ENCODE data around the gene SMYD3.
"Not testable (repeated sequence)": the region's sequence is repeated elsewhere in the genome, so short reads cannot be mapped to it uniquely, and the experiment has no call there.

Gene SMYD3

GRCh38 chr1:245840971-245841370, 666.1 kb downstream of the SMYD3 start:
- DNase-seq (ENCODE audit: low read depth in 2 of 2) = no peak

- no peak for DNase-seq (ENCODE audit: low read depth in 2 of 2)
Observed at GRCh38 chr1:245837718-245838117, 669.4 kb downstream of the SMYD3 start.

GRCh38 chr1:245835386-245835785, 671.7 kb downstream of the SMYD3 start:
- DNase-seq (ENCODE audit: low read depth in 2 of 2) = no peak

- no peak for DNase-seq (ENCODE audit: low read depth in 2 of 2)
Observed at GRCh38 chr1:245834002-245834401, 673.1 kb downstream of the SMYD3 start.

GRCh38 chr1:245832771-245833527, 674.1 kb downstream of the SMYD3 start:
- DNase-seq (ENCODE audit: low read depth in 2 of 2) = no peak

- DNase-seq (ENCODE audit: low read depth in 2 of 2) = no peak
Observed at GRCh38 chr1:245831518-245831917, 675.6 kb downstream of the SMYD3 start.

- no peak for DNase-seq (ENCODE audit: low read depth in 2 of 2)
Observed at GRCh38 chr1:245829826-245830225, 677.3 kb downstream of the SMYD3 start.

- no peak for DNase-seq (ENCODE audit: low read depth in 2 of 2)
Observed at GRCh38 chr1:245829194-245829593, 677.9 kb downstream of the SMYD3 start.

GRCh38 chr1:245827301-245827700, 679.8 kb downstream of the SMYD3 start:
- DNase-seq (ENCODE audit: low read depth in 2 of 2) = no peak

GRCh38 chr1:245825128-245825901, 681.8 kb downstream of the SMYD3 start:
- DNase-seq (ENCODE audit: low read depth in 2 of 2) = no peak

- no peak for DNase-seq (ENCODE audit: low read depth in 2 of 2)
Observed at GRCh38 chr1:245823408-245824147, 683.5 kb downstream of the SMYD3 start.

- DNase-seq (ENCODE audit: low read depth in 2 of 2) = no peak
Observed at GRCh38 chr1:245822996-245823395, 684.1 kb downstream of the SMYD3 start.

GRCh38 chr1:245818363-245818762, 688.7 kb downstream of the SMYD3 start:
- DNase-seq (ENCODE audit: low read depth in 2 of 2) = not testable (repeated sequence)

GRCh38 chr1:245816496-245816895, 690.6 kb downstream of the SMYD3 start:
- not testable (repeated sequence) for DNase-seq (ENCODE audit: low read depth in 2 of 2)

GRCh38 chr1:245814651-245815050, 692.4 kb downstream of the SMYD3 start:
- DNase-seq (ENCODE audit: low read depth in 2 of 2) = no peak

- no peak for DNase-seq (ENCODE audit: low read depth in 2 of 2)
Observed at GRCh38 chr1:245812278-245812677, 694.8 kb downstream of the SMYD3 start.

- DNase-seq (ENCODE audit: low read depth in 2 of 2) = no peak
Observed at GRCh38 chr1:245810789-245811337, 696.2 kb downstream of the SMYD3 start.

- no peak for DNase-seq (ENCODE audit: low read depth in 2 of 2)
Observed at GRCh38 chr1:245810181-245810769, 696.8 kb downstream of the SMYD3 start.

GRCh38 chr1:245809361-245809760, 697.7 kb downstream of the SMYD3 start:
- DNase-seq (ENCODE audit: low read depth in 2 of 2) = no peak

GRCh38 chr1:245807954-245808719, 698.9 kb downstream of the SMYD3 start:
- DNase-seq (ENCODE audit: low read depth in 2 of 2) = no peak

- DNase-seq (ENCODE audit: low read depth in 2 of 2) = no peak
Observed at GRCh38 chr1:245807306-245807705, 699.8 kb downstream of the SMYD3 start.

All from stimulated activated CD4-positive, alpha-beta T cell treated with anti-CD3 and anti-CD28 coated beads, Interleukin-4, amount 100 ng/mL, for 48 hours (primary cell).